LNCaP clone FGC (cell line): ENCODE results near the gene NUBP1.

Experiments
- DNase-seq: peaks from one replicate; pipeline ENCODE4 v3.0.0-alpha.2; 2011; ENCODE audit warnings: low read depth
- H3K4me3 ChIP-seq: 2 replicates; pipeline ENCODE4 v1.5.1; 2011; ENCODE audit warnings: mild to moderate bottlenecking, low read depth, low read length, control low read depth
- CTCF ChIP-seq: IDR thresholded peaks from 2 replicates; pipeline ENCODE4 v1.5.1; 2012; ENCODE audit warnings: mild to moderate bottlenecking; ENCODE audit not compliant: control insufficient read depth, insufficient read depth; ENCODE audit errors: extremely low read depth

The NUBP1 gene

GRCh38 chr16:10750793-10751192, 7.2 kb downstream of the NUBP1 start:
- no peak for DNase-seq
- no peak overlapping the region for H3K4me3 ChIP-seq
- no peak for TF ChIP-seq CTCF

- no peak overlapping the region for H3K4me3 ChIP-seq
- TF ChIP-seq CTCF, result no peak
- no peak for DNase-seq
These were observed 7.7 kb downstream of the NUBP1 start for GRCh38 chr16:10751291-10751697.

GRCh38 chr16:10752843-10753523, 9.3 kb downstream of the NUBP1 start:
- H3K4me3 ChIP-seq, result no peak overlapping the region
- DNase-seq, result no peak
- TF ChIP-seq CTCF, result no peak

GRCh38 chr16:10753670-10754069, 10.0 kb downstream of the NUBP1 start:
- DNase-seq, result no peak
- no peak for TF ChIP-seq CTCF
- H3K4me3 ChIP-seq, result no peak overlapping the region

GRCh38 chr16:10754941-10755340, 11.3 kb downstream of the NUBP1 start:
- DNase-seq, result no peak
- H3K4me3 ChIP-seq, result no peak overlapping the region
- no peak for TF ChIP-seq CTCF

- no peak for DNase-seq
- no peak for TF ChIP-seq CTCF
These were observed 12.9 kb downstream of the NUBP1 start for GRCh38 chr16:10756574-10756973.

GRCh38 chr16:10760858-10761257, 17.2 kb downstream of the NUBP1 start:
- no peak overlapping the region for H3K4me3 ChIP-seq
- TF ChIP-seq CTCF, result no peak
- DNase-seq, result no peak

More at GRCh38 chr16:10756574-10756973, 12.9 kb downstream of the NUBP1 start:
- no peak overlapping the region for H3K4me3 ChIP-seq
